ENCODE results near the gene CEP57. TPM values are rescaled to one million over a fixed set of nuclear protein-coding genes. Genes with fewer than 3 reads are reported as not detected.

Gene CEP57
- polyA plus RNA-seq, 1 experiment: 18.3 TPM

DNA sequence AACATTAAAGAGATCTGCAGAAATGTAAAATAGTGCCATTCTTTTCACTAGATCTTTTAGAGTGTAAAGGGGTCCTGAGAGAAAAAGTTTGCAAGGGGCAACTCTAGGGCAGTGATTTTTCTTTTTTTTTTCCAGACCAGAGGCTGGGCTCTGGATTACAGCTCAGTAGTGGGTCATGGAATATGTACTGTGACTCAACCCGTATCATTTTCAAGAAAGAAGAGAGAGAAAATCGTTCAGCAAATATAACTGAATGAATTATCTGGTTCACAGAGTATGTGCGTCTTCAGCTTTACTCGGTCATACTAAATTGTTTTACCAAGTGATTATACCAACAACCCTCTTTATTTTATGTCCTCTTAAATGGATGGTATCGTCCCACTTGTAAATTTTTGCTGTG lies 3.8 kb downstream of the CEP57 start:
- POLR2A ChIA-PET: no interaction called here
- H3K27me3 ChIP-seq (ENCODE audit: control insufficient read depth, insufficient read depth, low read length): no peaks in the 10 kb centered on the region
- no peaks in the 10 kb centered on the region for H3K36me3 ChIP-seq (ENCODE audit: control insufficient read depth, insufficient read depth, low read length)
- CTCF ChIA-PET: no interaction called here
- TF ChIP-seq, protein P1, sequence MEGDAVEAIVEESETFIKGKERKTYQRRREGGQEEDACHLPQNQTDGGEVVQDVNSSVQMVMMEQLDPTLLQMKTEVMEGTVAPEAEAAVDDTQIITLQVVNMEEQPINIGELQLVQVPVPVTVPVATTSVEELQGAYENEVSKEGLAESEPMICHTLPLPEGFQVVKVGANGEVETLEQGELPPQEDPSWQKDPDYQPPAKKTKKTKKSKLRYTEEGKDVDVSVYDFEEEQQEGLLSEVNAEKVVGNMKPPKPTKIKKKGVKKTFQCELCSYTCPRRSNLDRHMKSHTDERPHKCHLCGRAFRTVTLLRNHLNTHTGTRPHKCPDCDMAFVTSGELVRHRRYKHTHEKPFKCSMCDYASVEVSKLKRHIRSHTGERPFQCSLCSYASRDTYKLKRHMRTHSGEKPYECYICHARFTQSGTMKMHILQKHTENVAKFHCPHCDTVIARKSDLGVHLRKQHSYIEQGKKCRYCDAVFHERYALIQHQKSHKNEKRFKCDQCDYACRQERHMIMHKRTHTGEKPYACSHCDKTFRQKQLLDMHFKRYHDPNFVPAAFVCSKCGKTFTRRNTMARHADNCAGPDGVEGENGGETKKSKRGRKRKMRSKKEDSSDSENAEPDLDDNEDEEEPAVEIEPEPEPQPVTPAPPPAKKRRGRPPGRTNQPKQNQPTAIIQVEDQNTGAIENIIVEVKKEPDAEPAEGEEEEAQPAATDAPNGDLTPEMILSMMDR (IDR thresholded peaks at IDR 0.05; ENCODE audit: insufficient read depth, low read depth, low read length): no peak
- DNase-seq (ENCODE audit: low read depth): no peak
- H3K4me3 ChIP-seq (ENCODE audit: low read depth, low read length): no peak overlapping the region

- no peaks in the 10 kb centered on the region for H3K27me3 ChIP-seq (ENCODE audit: control insufficient read depth, insufficient read depth, low read length)
- DNase-seq (ENCODE audit: low read depth): no peak
- H3K4me3 ChIP-seq (ENCODE audit: low read depth, low read length): no peak overlapping the region
- no peaks in the 10 kb centered on the region for H3K36me3 ChIP-seq (ENCODE audit: control insufficient read depth, insufficient read depth, low read length)
- ChIA-PET CTCF (no interaction called here), POLR2A (no interaction called here)
- TF ChIP-seq, protein P1 (IDR thresholded peaks at IDR 0.05; ENCODE audit: insufficient read depth, low read depth, low read length): no peak
These were observed 5.5 kb downstream of the CEP57 start for GRCh38 chr11:95795627-95796295.

GRCh38 chr11:95796501-95796900 lies 6.2 kb downstream of the CEP57 start:
- DNase-seq (ENCODE audit: low read depth): no peak
- H3K4me3 ChIP-seq (ENCODE audit: low read depth, low read length): no peak overlapping the region
- TF ChIP-seq, protein P1 (IDR thresholded peaks at IDR 0.05; ENCODE audit: insufficient read depth, low read depth, low read length): no peak
- ChIA-PET POLR2A (no interaction called here), CTCF (no interaction called here)
- H3K27me3 ChIP-seq (ENCODE audit: control insufficient read depth, insufficient read depth, low read length): no peaks in the 10 kb centered on the region
- no peaks in the 10 kb centered on the region for H3K36me3 ChIP-seq (ENCODE audit: control insufficient read depth, insufficient read depth, low read length)

GRCh38 chr11:95799546-95799945 lies 9.2 kb downstream of the CEP57 start:
- no peak for DNase-seq (ENCODE audit: low read depth)
- no peaks in the 10 kb centered on the region for H3K36me3 ChIP-seq (ENCODE audit: control insufficient read depth, insufficient read depth, low read length)
- no peaks in the 10 kb centered on the region for H3K27me3 ChIP-seq (ENCODE audit: control insufficient read depth, insufficient read depth, low read length)
- TF ChIP-seq, protein P1 (IDR thresholded peaks at IDR 0.05; ENCODE audit: insufficient read depth, low read depth, low read length): no peak
- POLR2A ChIA-PET: no interaction called here
- CTCF ChIA-PET: interaction anchor here (1.3 kb wide), 1 partner anchor 9 kb away, joined by 7 read pairs; the partner anchor contains the start of gene CEP57
- H3K4me3 ChIP-seq (ENCODE audit: low read depth, low read length): no peak overlapping the region

DNA sequence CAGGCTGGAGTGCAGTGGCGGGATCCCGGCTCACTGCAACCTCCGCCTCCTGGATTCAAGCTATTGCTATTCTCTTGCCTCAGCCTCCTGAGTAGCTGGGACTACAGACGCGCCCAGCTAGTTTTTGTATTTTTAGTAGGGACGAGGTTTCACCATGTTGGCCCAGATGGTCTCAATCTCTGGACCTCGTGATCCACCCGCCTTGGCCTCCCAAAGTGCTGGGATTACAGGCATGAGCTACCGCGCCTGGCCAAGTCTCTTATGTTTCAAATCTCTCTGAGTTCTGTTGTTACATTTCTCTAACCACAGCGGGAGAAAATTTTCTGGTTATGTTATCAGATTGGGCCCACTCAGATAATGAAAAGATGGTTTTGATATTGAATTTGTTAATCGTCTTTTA lies 10.1 kb downstream of the CEP57 start:
- ChIA-PET CTCF (interaction anchor here (1.3 kb wide), 2 partner anchors 10 to 35 kb away, joined by 4 to 7 read pairs; partner anchors contain the start of gene CEP57), POLR2A (no interaction called here)
- Histone ChIP-seq H3K36me3 (ENCODE audit: control insufficient read depth, insufficient read depth, low read length) (no peaks in the 10 kb centered on the region), H3K27me3 (ENCODE audit: control insufficient read depth, insufficient read depth, low read length) (no peaks in the 10 kb centered on the region), H3K4me3 (ENCODE audit: low read depth, low read length) (no peak overlapping the region)
- TF ChIP-seq, protein P1 (IDR thresholded peaks at IDR 0.05; ENCODE audit: insufficient read depth, low read depth, low read length): no peak
- no peak for DNase-seq (ENCODE audit: low read depth)

All from BJ (cell line).